GM19467 (cell line): Measurements from ENCODE around the gene GNB5.
"Not testable (repeated sequence)": the region's sequence is repeated elsewhere in the genome, so short reads cannot be mapped to it uniquely, and the experiment has no call there.

Experiments used
- ATAC-seq: cut with Tn5 transposase; IDR thresholded peaks from one replicate; pipeline ENCODE4 v1.9.1; 2021; ENCODE audit warnings: mild to moderate bottlenecking, moderate library complexity; ENCODE audit not compliant: unreplicated experiment

Gene GNB5

DNA sequence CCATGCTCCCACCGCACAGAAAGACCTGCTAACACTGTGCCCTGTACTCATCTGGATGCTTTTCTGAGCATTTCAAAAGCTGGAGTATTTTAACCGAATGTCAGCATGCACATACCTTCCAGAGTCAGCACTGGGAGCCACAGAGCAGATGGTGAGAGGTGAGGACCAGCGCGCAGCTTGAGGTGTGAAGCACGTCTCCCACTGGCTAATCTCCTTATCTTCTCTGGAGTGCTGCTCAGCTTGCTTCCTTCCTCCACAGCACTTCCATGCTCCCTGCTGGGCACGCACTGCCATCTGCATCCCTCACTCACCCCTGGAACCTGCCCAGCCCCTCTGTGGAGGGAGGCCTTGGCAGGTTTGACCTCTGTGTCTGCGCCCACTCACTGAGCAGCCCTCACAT is at the start of gene GNB5:
TSS of gene GNB5 (minus strand) at position 186 of the 400 bp plus-strand sequence. CDS start 6,716 bp downstream, outside the sequence.
- no peak for ATAC-seq

DNA sequence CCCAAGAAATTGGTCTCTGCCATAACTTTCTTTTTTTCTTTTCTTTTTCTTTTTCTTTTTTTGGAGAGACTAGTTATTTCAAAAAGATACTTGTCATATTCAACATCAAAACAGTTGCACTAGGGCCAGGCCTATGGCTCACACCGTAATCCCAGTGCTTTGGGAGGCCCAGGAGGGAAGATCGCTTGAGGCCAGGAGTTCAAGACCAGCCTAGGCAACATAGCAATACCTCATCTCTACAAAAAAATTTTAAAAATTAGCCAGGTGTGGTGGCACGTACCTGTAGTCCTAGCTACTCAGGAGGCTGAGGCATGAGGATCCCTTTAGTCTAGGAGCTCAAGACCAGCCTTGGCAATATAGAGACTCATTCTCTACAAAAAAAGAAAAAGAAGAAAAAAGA is 49.0 kb upstream of the GNB5 start:
- no peak for ATAC-seq

DNA sequence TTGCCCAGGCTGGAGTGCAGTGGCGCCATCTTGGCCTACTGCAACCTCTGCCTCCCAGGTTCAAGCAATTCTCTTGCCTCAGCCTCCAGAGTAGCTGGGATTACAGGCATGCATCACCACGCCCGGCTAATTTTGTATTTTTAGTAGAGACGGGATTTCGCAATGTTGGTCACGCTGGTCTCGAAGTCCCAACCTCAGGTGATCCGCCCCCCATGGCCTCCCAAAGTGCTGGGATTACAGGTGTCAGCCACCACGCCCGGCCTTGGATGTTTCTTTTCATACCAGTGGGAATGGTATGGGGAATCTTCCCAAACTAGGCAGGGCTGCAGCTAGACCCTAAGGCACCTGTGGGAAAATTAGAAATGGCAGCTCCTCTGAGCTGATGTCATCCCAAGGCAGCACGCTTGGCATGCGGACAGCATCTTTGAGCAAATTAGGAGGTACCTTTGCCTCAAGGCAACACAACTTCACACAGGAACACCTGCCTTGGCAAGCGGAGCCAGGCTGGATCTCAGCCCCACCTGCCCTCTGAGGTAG is 47.9 kb upstream of the GNB5 start:
- not testable (repeated sequence) for ATAC-seq

DNA sequence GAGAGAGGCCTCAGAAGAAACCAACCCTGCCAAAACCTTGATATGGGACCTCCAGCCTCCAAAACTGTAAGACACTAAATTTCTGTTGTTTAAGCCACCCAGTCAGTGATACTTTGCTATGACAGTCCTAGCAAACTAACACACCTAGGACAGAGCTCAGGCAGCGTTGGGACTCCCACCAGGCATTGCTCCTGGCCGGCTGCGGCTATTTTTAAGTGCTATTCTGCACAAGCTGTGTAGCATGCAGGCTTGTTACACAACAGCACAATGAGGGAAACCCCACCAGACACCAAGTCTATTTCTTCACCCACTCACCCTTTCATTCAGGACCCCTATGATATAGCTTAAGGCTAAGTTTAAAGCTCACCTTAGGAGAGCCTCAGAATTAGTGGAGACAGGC is 47.0 kb upstream of the GNB5 start:
- ATAC-seq: no peak

DNA sequence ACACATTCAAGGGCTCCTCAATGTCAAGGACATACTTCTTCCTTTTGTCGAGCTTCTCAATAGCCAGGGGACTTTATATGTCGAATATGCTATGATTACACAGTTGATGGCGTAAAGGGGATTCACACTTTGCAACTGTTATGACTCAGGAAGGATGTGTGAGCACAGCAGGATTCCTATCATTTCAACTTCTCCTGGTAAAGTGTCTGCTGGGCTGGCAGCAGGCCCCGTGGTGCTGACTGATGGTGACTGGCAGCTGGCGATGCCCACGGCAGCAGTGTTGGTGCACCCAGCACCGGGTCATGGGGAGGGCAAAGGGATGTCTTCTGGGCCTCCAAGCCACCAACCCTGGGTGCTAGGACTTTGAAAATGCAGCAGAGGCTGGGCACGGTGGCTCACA is 44.8 kb upstream of the GNB5 start:
- no peak for ATAC-seq

DNA sequence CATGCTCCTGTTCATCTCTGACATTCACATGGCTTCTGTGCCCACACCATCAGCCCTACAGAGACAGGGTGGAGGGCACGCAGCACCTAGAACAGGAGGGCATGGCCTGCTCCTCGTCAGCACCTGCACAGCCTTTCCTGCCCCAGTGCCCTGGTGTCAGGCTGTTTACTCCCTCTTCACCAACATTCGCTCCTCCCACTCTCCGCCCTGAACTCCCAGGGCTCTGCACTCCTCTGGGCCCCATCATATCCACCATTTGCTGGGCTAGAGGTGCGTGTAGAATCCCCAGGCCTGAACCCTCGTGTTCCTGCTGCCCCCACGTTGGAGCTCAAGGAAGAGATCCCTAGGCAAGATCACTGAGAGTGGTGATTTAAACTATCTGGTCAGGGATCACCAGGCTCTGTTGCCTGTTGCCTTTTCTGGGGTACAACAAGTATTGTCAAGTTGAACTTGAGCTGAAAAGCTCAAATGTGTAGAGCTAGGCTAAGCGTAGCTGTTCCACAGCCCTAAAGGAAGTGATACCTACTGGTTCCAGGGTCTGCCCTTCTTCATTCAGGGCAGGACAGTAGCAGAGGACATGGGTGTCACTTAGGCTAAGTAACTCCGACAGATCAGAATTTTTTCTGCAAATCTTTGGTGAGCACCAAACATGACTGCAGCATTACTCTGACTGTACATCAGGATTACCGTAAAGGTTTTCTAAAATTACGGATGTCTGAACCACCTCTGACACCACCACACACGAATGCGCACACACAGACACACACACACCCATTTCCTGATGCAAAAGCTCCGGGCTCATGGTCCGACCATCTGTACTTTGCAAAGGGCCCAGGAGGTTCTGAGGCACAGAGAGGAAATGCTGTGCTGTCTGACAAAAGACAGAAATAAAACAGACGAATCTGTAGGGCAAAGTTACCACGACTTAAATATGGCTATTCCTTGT is 43.7 kb upstream of the GNB5 start:
- ATAC-seq: peak; percentile 39

DNA sequence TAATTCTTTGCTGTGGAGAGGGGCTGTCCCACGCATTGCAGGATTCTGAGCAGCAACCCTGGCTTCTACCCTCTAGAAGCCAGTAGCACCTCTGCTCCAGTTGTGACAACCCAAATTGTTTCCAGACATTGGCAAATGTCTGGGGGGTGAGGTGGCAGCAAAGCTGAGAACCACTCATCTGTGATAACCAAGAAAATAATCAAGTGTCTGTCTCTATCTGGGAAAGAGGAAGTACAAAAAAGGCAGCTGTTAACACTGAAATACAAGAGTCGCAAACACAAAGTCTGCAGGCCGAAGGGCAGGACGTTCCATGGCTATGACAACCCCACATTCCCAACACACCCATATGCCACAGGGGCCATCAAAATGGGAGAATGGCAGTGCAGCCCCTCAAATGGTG is 42.2 kb upstream of the GNB5 start:
- peak; percentile 32 for ATAC-seq

DNA sequence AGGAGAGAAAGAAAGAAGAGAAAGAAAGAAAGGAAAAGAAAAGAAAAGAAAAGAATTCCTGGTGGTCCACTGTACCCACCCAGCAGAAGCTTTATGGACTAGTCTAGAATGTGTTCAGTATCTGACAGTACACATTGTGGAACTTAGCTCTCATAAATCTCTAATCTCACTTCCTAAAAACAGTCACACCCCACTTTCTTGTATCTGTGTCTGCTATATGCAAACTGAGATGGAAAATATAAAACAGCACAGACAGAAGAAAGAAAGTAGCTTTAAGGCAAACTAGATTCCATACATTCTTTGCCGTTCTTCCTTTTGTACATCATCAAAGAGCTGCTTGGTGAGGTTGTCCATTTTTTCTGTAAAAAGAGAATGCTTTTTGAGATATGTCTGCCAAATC is 41.1 kb upstream of the GNB5 start:
- peak; percentile 49 for ATAC-seq

DNA sequence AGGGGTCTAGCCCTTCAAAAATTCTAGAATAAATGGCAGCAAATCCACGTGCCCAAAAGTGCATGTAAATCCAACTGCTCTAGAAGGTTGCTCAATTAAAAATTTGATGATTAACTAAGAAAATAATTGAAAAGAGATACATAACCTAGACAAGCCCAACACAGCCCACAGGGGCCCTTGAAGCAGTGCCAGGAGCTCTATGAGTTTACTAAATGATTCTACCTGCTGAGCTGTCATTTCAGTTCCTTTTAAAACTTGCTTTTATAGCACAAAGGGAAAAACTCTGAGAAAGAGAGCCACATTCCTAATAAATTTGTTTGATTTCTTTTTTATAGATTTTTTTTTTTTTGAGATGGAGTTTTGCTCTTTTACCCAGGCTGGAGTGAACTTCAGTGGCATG is 38.9 kb upstream of the GNB5 start:
- no peak for ATAC-seq

DNA sequence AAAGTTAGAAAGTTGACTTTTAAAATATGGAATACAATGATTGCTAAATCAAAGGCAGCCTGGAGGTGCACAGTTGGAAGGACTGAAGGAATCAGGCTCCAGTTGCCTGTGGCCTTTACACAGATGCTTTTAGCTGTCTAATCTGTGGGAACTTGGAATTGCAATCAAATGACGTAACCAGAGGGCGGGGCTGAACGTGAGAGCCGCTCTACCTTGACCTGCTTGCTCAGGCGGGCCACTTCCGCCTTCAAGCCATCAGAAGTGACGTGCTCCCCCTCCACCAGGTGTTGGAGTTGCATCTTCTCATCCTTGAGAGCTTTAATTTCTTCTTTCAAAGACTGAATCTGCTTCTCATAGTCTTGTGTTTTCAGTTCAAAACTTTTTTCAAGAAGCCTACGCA is 37.7 kb upstream of the GNB5 start:
- no peak for ATAC-seq

DNA sequence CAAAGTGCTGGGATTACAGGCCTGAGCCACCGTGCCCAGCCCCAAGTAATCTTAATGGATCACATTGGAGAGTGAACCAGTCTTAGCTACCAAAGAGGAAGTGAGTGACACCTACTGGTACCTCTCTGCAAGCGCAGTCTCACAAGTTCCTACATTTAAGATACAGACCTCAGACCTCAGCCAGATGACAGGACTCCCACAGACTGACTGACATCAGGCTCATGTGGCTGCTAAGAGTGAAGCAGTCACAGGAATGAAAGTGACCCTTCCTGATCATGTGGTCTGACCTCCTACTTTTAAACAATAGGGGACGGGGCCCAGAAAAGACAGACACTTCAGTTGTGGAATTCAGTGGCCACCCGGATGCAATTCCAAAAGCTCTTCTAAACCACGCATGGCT is 36.3 kb upstream of the GNB5 start:
- ATAC-seq: peak; percentile 70

DNA sequence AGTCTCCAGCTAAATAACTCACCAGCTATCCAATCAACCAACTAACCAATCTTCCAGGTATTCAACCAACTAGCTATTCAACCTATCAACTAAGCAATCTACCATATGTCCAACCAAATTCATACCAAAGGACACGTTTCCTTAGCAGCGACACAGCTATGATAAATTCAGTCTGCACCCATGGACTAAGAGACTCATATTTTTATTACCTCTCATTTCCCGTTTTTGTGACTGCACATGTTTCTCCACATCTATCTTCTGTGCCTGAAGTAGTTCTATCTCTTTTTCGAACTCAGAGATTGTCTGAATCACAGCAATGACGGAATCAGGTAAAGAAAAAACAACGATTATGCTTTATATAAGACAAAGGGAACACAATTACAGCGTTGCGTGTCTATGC is 34.0 kb upstream of the GNB5 start:
- no peak for ATAC-seq

DNA sequence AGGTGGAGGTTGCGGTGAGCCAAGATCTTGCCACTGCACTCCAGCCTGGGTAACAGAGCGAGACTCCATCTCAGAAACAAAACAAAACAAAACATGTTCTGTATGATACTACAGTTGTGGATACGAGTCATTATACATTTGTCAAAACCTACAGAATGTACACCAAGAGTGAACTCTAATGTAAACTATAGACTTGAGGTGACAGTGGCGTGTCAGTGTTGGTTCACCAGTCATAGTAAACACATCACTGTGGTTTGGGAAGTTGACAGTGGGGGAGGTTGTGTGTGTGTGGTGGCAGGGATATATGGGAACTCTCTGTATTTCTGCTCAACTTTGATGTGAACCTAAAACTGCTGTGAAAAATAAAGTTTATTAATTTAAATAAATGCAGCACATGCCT is 33.0 kb upstream of the GNB5 start:
- ATAC-seq: no peak

DNA sequence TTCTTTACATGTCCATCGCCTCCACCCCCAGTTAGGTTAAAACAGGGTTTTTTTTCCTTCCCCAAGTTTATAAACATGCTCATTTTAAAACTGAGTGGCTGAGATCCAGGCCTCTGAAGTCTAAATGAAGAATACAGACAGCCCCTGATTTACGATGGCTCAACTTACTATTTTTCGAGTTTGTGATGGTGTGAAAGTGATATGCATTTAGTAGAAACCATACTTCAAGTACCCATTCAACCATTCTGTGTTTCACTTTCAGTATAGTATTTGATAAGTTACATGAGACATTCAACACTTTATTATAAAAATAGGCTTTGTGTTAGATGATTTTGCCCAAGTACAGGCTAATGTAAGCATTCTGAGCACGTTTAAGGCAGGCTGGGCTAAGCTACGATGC is 30.5 kb upstream of the GNB5 start:
- peak; percentile 55 for ATAC-seq

DNA sequence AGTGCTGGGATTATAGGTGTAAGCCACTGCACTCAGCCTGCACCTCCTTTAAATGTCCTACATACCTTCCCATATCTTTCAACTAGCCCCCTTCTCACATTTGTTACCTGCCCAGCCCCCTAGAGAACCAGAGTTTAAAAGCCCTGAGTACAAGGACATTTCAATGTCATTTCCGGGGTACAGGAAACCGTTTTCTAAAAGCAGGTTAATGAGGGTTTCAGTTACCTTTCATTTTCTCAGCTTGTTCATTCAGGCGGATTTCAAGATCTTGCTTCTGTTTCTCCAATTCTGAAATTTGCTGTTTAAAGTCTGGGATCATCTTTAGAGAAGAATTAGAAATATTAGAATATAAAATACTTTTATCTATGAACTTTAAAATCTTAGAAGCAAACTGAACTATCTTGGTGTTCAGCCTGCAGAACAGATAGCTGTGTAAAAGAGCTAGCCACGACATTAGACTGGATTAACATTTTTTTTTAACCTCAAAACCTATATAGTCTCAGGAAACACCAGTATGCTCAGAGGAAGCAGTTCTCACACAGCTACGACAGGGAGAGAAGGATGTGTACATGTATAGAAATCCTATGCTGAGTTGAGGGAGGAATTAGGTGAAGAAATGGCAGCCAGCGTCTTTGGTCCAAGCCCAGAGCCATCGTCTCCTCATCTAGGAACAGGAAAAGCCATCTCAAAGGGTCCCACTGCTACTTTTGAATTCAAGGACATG is 29.9 kb upstream of the GNB5 start:
- peak; percentile 26 for ATAC-seq

DNA sequence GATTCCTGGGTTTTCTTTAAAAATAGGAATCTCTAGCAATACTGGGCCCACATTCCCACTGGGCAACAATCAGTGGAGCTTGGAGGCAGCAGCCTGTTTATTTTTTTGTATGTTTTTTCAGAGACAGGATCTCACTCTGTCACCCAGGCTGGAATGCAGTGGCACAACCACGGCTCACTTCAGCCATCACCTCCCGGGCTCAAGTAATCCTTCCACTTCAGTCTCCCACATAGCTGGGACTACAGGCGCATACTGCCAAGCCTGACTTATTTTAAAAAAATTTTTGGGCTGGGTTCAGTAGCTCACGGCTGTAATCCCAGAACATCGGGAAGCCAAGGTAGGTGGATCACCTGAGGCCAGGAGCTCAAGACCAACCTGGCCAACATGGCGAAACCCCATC is 29.1 kb upstream of the GNB5 start:
- no peak for ATAC-seq

DNA sequence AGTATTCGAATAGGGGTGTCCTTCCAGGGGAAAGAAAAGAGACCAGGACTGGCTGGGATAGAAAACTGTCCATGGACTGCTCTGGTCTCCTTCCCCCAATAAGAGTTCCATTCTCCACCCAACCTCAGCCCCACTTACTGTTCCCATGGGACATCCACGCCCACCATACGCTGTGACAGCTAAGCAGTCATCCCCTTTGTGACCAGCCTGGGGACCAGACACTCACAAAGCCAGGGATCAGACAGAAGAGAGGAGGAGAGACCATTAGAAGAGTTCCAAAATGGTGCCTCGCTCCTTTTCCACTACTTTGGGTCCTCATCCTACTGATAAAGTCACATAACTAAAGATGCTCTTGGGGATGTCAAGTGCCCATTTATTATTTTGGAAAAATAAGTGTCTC is 27.6 kb upstream of the GNB5 start:
- no peak for ATAC-seq

DNA sequence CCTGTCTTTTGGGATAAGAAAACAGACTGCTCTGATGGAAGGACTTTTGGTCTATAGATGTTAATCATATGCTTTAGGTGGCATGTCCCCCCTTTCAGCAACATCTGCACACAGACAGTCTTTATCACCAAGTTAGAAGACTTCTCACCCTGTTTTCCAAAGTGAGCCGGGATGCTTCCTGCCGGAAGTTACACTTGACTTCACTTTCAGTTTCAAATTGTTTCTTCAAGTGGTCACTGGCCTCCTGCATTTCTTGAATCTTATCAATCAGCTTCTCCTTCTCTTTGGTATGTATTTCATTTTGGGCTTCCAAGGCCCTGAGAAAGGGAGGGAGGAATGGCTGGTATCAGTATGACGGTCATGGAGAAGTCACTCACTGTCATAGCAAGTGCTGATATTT is 27.2 kb upstream of the GNB5 start:
- ATAC-seq: no peak

DNA sequence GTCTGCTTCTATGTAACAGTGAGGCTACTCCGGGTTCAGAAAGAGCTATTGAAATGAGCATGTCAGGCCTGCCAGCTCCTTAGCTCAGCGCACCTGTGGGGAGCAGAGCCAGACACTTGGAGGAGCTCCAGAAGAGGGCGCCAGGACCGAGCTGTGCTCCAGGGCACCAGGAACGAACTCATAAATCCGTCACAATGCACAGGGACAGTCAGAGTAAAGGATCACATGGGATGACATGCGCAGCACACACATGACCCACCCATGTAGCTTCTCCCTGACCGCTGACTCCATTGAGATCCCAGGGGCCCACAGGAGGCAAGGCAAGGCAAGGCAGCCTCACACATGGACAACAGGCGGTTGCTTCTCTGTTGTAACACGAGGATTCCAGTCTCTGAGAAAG is 26.0 kb upstream of the GNB5 start:
- no peak for ATAC-seq

DNA sequence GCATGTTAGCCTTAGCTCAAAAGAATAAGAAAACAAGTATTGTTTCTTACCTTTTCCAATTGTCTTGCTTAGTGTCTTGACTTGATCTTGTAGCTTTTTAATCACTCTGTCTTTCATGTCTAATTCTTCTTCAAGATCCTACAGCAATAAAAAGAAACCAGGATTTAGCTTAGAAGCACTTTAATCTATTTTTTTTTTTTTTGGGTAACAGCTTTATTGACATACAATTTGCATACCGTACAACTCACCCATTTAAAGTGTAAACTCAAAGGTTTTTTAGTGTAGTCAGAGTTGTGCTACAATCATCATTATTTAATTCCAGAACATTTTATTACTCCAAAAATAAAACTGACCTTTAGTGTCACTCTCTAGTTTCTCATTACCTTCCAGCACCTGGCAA is 23.4 kb upstream of the GNB5 start:
- ATAC-seq: no peak

DNA sequence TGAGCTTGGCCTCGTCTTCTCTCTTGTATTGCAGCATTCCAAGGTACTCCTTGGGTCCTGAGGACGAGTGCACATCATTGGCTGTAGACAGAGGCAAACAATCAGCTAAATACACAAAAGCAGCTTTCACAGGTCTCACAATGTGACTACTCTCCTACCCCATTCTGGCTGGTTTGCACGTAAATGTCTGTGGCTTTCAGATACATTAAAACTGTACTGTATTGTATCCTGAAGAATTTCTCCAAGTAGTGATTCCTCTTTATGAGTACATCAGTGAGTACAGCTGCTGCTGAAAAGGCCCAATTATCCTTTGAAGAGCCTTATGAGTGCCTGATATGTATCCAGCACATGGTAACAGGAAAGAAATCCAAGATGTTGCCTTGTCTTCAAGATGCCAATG is 22.0 kb upstream of the GNB5 start:
- no peak for ATAC-seq
